Nasal cavity respiratory epithelium epithelial cell of viscerocranial mucosa (primary cell): Measurements from ENCODE around the gene FXR2. TPM values are rescaled to one million over a fixed set of nuclear protein-coding genes. Genes with fewer than 3 reads are reported as not detected.

Source experiments
- total RNA-seq: library from RNA; depleted of rRNA; stranded (reverse); fragments of >200 nt; gene quantifications from 2 replicates; pipeline ENCODE4 v1.2.3, GENCODE V29; 2014

Gene FXR2
- 39.1 and 51.3 TPM in 2 replicates for total RNA-seq

GRCh38 chr17:7614425-7615264 lies at the start of gene FXR2:
TSS of gene FXR2 (minus strand) at chr17:7614897. CDS start at chr17:7614532, 365 bp downstream.

DNA sequence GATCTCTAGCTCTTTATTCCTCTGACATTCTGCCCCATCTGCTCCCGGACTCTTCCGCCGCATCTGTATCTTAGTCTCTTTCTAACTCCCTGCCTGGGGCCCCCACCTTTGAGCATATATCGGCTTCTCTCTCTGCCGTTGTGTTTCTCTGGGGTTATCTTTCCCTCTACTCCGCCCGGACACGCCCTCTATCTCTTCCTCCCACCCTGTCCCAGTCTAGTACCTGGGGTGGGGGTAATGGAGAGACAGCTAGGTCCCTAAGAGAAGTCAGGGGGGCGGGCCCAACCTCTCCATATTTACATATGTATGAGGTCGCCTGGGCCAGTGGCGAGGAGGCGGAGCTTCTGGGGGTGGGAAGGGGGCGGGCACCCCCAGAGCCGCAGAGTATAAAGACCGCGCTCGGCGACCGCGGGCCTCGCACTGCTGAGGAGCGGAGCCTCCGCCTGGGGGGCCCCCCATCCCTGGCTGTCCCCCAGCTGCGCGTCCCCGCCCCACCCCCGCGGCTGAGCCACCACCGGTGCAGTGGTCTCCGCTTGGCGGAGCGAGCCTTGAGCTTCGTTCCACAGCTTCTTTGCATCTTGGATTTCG lies 35.9 kb upstream of the FXR2 start, which contains the start of gene ATP1B2:
Gene ATP1B2 (plus strand): TSS at position 418 of the 588 bp plus-strand sequence. CDS start 593 bp downstream, outside the sequence.

GRCh38 chr17:7629939-7630571 lies 15.4 kb upstream of the FXR2 start, which contains the start of gene SHBG:
TSS of gene SHBG (plus strand) at chr17:7630135. CDS start at chr17:7630173, 38 bp downstream.

GRCh38 chr17:7627250-7628121 lies 12.8 kb upstream of the FXR2 start, which contains the start of gene SAT2:
TSS of gene SAT2 (minus strand) at chr17:7627821. CDS start at chr17:7627635, 186 bp downstream.

DNA sequence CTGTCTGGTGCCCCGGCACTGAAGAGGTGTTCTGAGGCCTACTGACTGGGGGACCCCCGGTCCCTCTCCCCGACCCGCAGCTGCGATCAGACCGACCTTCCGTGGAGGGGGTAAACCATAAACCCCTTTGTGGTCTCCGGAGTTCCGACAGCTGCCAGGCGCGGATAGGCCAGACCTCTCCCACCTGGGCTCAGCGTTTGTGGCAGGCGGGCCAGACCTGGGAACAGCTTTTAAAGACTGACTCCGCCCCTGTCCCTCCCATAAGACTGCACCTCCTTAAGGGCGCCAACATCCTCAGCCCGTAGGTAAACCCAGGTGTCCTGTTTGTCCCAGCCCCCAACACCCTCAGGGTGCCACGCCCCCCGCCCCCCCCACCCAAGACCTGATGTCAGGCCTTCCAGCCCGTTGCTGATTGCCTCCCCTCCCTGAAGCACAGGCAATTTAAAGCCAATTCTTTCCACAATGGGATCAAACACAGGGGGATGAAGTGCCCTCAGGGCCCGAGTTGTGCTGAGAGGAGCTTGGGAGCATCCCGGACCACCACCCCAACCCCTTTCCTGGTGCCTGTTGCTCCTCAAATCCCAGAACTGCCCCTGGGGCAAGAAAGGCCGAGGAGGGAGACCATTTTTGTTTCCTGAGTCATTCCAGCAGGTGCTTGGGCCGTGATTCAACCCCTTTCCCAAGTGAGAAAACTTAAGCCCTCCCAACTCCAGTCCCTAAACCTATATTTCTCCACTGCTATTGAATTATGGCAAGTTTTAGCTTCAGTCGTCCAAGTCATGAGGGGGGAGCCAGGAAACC lies 24.6 kb downstream of the FXR2 start, which contains the start of gene SOX15:
Gene SOX15 (minus strand): TSS at position 204 of the 801 bp plus-strand sequence. CDS start 418 bp downstream, outside the sequence.

DNA sequence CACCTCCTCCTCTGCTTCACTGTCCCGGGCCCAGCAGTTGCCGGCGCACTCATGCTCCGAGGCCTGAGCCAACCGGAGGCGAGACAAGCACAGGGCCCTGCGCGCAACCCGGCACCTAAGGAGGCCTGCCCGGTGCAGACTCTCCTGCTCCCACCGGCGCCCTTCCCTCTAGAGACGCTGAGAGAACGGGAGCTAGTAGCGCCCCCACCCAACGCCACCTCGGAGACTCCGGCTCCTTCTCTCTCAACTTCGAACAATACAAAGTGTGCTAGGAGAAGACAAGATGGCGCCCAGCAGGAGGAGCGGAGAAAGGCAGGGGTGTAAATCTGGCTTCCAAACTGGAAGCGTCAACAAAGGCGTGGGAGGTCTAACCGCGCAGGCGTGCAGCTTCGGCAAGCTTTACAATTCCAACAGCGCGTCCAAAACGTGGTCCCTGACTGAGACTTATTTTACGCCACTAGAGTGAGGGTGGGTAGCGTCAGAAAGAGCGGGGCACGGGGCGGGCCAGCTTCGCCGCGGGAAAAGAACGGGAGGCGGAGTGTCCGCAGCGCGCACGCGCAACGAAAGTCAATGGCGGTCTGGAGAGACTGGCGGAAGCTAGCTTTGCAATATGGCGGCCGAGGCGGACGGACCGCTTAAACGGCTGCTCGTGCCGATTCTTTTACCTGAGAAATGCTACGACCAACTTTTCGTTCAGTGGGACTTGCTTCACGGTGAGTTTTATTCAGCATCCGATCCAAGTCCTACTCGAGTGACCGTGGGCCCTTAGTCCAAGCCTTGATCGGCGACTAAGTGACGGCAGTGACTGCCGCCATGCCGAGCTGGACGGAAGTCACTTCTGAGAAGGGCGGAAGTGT lies 31.2 kb downstream of the FXR2 start, which contains the start of gene MPDU1:
Gene MPDU1 (plus strand): TSS at position 600 of the 857 bp plus-strand sequence. CDS start 11 bp downstream, at position 611.

DNA sequence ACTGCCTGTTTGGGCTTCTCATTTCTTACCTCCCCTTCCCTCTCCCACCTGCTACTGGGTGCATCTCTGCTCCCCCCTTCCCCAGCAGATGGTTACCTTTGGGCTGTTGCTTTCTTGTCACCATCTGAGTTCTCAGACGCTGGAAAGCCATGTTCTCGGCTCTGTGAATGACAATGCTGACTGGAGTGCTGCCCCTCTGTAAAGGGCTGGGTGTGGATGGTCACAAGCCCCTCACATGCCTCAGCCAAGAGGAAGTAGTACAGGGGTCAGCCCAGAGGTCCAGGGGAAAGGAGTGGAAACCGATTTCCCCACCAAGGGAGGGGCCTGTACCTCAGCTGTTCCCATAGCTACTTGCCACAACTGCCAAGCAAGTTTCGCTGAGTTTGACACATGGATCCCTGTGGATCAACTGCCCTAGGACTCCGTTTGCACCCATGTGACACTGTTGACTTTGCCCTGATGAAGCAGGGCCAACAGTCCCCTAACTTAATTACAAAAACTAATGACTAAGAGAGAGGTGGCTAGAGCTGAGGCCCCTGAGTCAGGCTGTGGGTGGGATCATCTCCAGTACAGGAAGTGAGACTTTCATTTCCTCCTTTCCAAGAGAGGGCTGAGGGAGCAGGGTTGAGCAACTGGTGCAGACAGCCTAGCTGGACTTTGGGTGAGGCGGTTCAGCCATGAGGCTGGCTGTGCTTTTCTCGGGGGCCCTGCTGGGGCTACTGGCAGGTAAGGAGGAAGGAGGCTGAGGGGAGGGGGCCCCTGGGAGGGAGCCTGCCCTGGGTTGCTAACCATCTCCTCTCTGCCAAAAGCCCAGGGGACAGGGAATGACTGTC lies 35.5 kb downstream of the FXR2 start, which contains the start of gene CD68:
Gene CD68 (plus strand): TSS at position 638 of the 833 bp plus-strand sequence. CDS start 40 bp downstream, at position 678.

DNA sequence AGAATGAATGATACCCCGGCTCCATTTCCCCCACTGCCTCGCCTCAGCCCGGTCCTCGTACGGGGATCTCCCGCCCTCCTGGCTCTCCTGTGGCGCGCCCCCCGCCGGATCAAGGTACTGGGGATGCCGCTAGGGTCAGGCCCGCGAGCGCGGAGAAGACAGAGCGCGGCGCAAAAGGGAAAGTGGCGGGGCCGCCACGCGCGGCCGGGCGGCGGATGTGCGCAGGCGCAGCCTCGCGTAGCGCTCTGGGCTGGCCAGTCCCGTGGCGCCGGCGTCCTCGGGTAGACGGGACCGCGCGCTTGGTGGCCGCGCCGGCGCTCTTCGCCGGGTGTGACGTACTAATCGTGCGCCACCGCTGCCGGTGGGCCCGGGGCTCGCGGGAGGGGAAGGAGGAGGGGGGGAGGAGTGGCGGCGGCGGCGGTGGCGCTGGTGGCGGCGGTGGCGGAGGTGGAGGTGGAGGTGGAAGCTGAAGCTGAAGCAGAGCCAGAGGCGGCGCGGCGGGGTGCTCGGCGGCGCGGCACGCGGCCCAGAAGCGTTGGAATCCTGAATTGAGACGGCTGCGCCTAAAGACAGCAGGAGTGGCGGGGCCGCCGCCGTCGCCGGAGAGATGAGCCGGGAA lies 53.0 kb downstream of the FXR2 start, which contains the start of gene SENP3:
Gene SENP3 (plus strand): TSS at position 331 of the 619 bp plus-strand sequence. CDS start 1,158 bp downstream, outside the sequence.

DNA sequence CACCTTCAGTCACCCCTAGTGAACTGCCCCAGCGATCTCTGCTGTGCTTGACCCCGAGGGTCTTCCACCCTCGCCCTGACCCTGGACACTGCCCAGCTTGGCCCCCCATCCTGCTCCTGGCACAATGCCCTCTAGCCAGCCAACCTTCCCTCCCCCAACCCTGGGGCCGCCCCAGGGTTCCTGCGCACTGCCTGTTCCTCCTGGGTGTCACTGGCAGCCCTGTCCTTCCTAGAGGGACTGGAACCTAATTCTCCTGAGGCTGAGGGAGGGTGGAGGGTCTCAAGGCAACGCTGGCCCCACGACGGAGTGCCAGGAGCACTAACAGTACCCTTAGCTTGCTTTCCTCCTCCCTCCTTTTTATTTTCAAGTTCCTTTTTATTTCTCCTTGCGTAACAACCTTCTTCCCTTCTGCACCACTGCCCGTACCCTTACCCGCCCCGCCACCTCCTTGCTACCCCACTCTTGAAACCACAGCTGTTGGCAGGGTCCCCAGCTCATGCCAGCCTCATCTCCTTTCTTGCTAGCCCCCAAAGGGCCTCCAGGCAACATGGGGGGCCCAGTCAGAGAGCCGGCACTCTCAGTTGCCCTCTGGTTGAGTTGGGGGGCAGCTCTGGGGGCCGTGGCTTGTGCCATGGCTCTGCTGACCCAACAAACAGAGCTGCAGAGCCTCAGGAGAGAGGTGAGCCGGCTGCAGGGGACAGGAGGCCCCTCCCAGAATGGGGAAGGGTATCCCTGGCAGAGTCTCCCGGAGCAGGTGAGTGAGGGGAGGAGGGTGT lies 56.0 kb downstream of the FXR2 start, which contains the start of gene TNFSF13:
Gene TNFSF13 (plus strand): TSS at position 207 of the 776 bp plus-strand sequence. CDS start 290 bp downstream, at position 497.

GRCh38 chr17:7548585-7549400 lies 65.9 kb downstream of the FXR2 start, which contains the start of gene TNFSF12:
TSS of gene TNFSF12 (plus strand) at chr17:7549058. CDS start at chr17:7549154, 96 bp downstream.

Other genes starting within 250 kb of the FXR2 start
- 5.8 and 10.6 TPM in 2 replicates for gene TNK1, start 233.8 kb downstream of the FXR2 start, total RNA-seq
- gene PLSCR3, start 220.4 kb downstream of the FXR2 start, total RNA-seq, result 12.6 and 28.2 TPM in 2 replicates
- 26.6 and 88.9 TPM in 2 replicates for gene TMEM256, start 210.8 kb downstream of the FXR2 start, total RNA-seq
- 1.4 and 6.1 TPM in 2 replicates for gene NLGN2, start 207.1 kb downstream of the FXR2 start, total RNA-seq
- not detected in 2 replicates for gene SPEM1, start 194.6 kb downstream of the FXR2 start, total RNA-seq
- gene SPEM2, start 189.3 kb downstream of the FXR2 start, total RNA-seq, result not detected in 2 replicates
- not detected in 2 replicates for gene SPEM3, start 186.0 kb downstream of the FXR2 start, total RNA-seq
- 10.3 and 10.7 TPM in 2 replicates for gene TMEM102, start 179.5 kb downstream of the FXR2 start, total RNA-seq
- gene FGF11, start 175.4 kb downstream of the FXR2 start, total RNA-seq, result 19.1 and 44.3 TPM in 2 replicates
- 7.6 and 14.7 TPM in 2 replicates for gene CHRNB1, start 169.8 kb downstream of the FXR2 start, total RNA-seq
- 17.4 and 37.4 TPM in 2 replicates for gene ZBTB4, start 135.3 kb downstream of the FXR2 start, total RNA-seq
- gene SLC35G6, start 133.5 kb downstream of the FXR2 start, total RNA-seq, result not detected in 2 replicates
- gene POLR2A, start 130.5 kb downstream of the FXR2 start, total RNA-seq, result 75.9 and 140 TPM in 2 replicates
- 0.34 and 2.5 TPM in 2 replicates for gene TNFSF12, start 65.8 kb downstream of the FXR2 start, total RNA-seq
- gene TNFSF13, start 56.1 kb downstream of the FXR2 start, total RNA-seq, result 2.6 and 3.8 TPM in 2 replicates
- gene SENP3, start 53.0 kb downstream of the FXR2 start, total RNA-seq, result 76.8 and 126 TPM in 2 replicates
- 8.3 and 13.7 TPM in 2 replicates for gene CD68, start 35.3 kb downstream of the FXR2 start, total RNA-seq
- 31.0 and 32.5 TPM in 2 replicates for gene MPDU1, start 31.0 kb downstream of the FXR2 start, total RNA-seq
- 38.7 and 54.0 TPM in 2 replicates for gene SOX15, start 24.8 kb downstream of the FXR2 start, total RNA-seq
- gene SAT2, start 12.9 kb upstream of the FXR2 start, total RNA-seq, result 22.5 and 23.2 TPM in 2 replicates
- under 0.01 and 0.21 TPM in 2 replicates for gene SHBG, start 15.2 kb upstream of the FXR2 start, total RNA-seq
- gene ATP1B2, start 36.0 kb upstream of the FXR2 start, total RNA-seq, result not detected in 2 replicates
- 26.7 and 40.1 TPM in 2 replicates for gene TP53, start 72.6 kb upstream of the FXR2 start, total RNA-seq
- gene WRAP53, start 73.6 kb upstream of the FXR2 start, total RNA-seq, result 2.7 and 3.3 TPM in 2 replicates
- under 0.01 and 0.14 TPM in 2 replicates for gene EFNB3, start 90.3 kb upstream of the FXR2 start, total RNA-seq
- under 0.01 and 0.21 TPM in 2 replicates for gene DNAH2, start 102.8 kb upstream of the FXR2 start, total RNA-seq
- 5.5 and 35.3 TPM in 2 replicates for gene KDM6B, start 219.3 kb upstream of the FXR2 start, total RNA-seq
- gene TMEM88, start 240.2 kb upstream of the FXR2 start, total RNA-seq, result under 0.01 and 0.85 TPM in 2 replicates
- 18.2 and 27.3 TPM in 2 replicates for gene NAA38, start 242.7 kb upstream of the FXR2 start, total RNA-seq
- 15.7 and 16.4 TPM in 2 replicates for gene CYB5D1, start 243.1 kb upstream of the FXR2 start, total RNA-seq